Stomach (tissue), 9 donors: ENCODE measurements around the gene FAM184A. TPM values are rescaled to one million over a fixed set of nuclear protein-coding genes. Genes with fewer than 3 reads are reported as not detected.

ENCODE experiments used
- DNase-seq, 2 donors: peaks; one replicate each; pipeline versions ENCODE4 v3.0.0 to v3.0.0-alpha.2; 2013 to 2019
- H3K27ac ChIP-seq, 5 donors: fragments of 200-600 bp in 4 of 5; sonication (generic) in 4 of 5; one replicate each; pipeline ENCODE4 v1.5.1; 2013 to 2019; ENCODE audit warnings: mild to moderate bottlenecking in 1 of 5, moderate library complexity in 1 of 5
- H3K27me3 ChIP-seq, 3 donors: fragments of 200-600 bp; sonication (generic); one replicate each; pipeline ENCODE4 v1.5.1; 2017 to 2019; ENCODE audit warnings: mixed run types in 1 of 3
- H3K36me3 ChIP-seq, 4 donors: fragments of 200-600 bp; sonication (generic); 1 replicate in 3 of 4; 2 replicates in 1 of 4; pipeline ENCODE4 v1.5.1; 2016 to 2019
- H3K4me1 ChIP-seq, 4 donors: fragments of 200-600 bp; sonication (generic); one replicate each; pipeline ENCODE4 v1.5.1; 2016 to 2019
- H3K4me3 ChIP-seq, 4 donors: fragments of 200-600 bp; sonication (generic) in 3 of 4; one replicate each; pipeline ENCODE4 v1.5.1; 2016 to 2019; ENCODE audit warnings: mild to moderate bottlenecking in 1 of 4
- H3K9me3 ChIP-seq, 4 donors: fragments of 200-600 bp; sonication (generic); one replicate each; pipeline ENCODE4 v1.5.1; 2016 to 2019
- EP300 ChIP-seq: sonication (generic); formaldehyde crosslinking; IDR thresholded peaks from one replicate; pipeline ENCODE4 v1.6.1; 2017; ENCODE audit warnings: antibody characterized with exemption
- POLR2A ChIP-seq, 4 donors: fragments of 450-650 bp; IDR thresholded peaks; one replicate each; pipeline ENCODE4 v1.6.1; 2016; ENCODE audit warnings: antibody characterized with exemption in 4 of 4, control low read depth in 2 of 4, mild to moderate bottlenecking in 1 of 4, moderate library complexity in 1 of 4
- POLR2AphosphoS5 ChIP-seq, 3 donors: sonication (generic); formaldehyde crosslinking; IDR thresholded peaks; one replicate each; pipeline ENCODE4 v1.6.1; 2016; ENCODE audit warnings: antibody characterized with exemption in 3 of 3
- WGBS, 5 donors: extraction: QIAGEN DNeasy Blood & Tissue Kit in 3 of 5; methylation state at CpG; one replicate each; pipeline versions ENCODE4 v1.1.5 to v1.1.7; 2013 to 2018; 5-methylcytosine and 5-hydroxymethylcytosine counted together
- intact Hi-C: fragments of 100-400 bp; cut with DNase I; formaldehyde crosslinking; loops from one replicate; pipeline ENCODE4 v1.15.1; 2023; ENCODE audit warnings: low total_unique reads
- polyA plus RNA-seq, 3 donors: library from polyadenylated mRNA; stranded (reverse); fragments of 200-250 nt; gene quantifications; one replicate each; pipeline ENCODE4 v1.2.3, GENCODE V29; 2013
- total RNA-seq, 5 donors: library from RNA; depleted of rRNA; stranded (reverse); fragments of >200 nt; gene quantifications; one replicate each; pipeline versions ENCODE4 v1.1.0 to v1.2.3, GENCODE V29; 2014 to 2016
- TF ChIP-seq, protein P1 (sequence below), 7 experiments: fragments of 450-650 bp in 4 of 7; fragments of 200-600 bp in 3 of 7; sonication (generic) in 3 of 7; IDR thresholded peaks; one replicate each; pipeline ENCODE4 v1.5.1; 2016 to 2019; ENCODE audit warnings: antibody characterized with exemption in 7 of 7, control low read depth in 2 of 7, mild to moderate bottlenecking in 1 of 7
- donor health status: healthy with polysubstance abuse.
- donor health status: Bipolar disorder and iron deficiency.
- donor health status: healthy.

Gene FAM184A
- total and polyA plus RNA-seq, 8 donors = under 0.01 to 8.3 (median 2.6) TPM; not detected in 1

DNA sequence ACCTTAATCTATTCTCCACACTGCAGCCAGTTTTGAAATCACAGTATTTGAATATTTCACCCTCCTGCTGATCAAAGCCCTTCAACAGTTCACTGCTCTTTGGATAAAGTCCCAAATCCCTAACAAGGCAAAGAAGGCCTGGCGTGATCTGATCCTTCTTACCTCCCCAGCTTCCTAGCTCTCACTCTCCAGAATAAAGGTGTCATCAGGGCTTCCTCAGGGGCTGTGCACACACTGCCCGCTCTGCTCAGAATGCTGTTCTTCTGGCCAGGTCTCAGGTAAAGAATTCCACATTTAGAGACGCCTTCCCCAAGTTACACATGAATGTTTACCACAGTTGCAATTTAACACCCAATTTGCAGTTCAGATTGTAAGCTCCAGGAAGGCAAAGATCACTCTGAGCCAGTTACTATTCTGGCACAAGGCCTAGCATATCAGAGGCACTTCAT, 84.6 kb downstream of the FAM184A start:
- TF ChIP-seq POLR2A (IDR thresholded peaks at IDR 0.05) (no peak), EP300 (no peak), POLR2AphosphoS5 (IDR thresholded peaks at IDR 0.05) (no peak)
- TF ChIP-seq, protein P1, sequence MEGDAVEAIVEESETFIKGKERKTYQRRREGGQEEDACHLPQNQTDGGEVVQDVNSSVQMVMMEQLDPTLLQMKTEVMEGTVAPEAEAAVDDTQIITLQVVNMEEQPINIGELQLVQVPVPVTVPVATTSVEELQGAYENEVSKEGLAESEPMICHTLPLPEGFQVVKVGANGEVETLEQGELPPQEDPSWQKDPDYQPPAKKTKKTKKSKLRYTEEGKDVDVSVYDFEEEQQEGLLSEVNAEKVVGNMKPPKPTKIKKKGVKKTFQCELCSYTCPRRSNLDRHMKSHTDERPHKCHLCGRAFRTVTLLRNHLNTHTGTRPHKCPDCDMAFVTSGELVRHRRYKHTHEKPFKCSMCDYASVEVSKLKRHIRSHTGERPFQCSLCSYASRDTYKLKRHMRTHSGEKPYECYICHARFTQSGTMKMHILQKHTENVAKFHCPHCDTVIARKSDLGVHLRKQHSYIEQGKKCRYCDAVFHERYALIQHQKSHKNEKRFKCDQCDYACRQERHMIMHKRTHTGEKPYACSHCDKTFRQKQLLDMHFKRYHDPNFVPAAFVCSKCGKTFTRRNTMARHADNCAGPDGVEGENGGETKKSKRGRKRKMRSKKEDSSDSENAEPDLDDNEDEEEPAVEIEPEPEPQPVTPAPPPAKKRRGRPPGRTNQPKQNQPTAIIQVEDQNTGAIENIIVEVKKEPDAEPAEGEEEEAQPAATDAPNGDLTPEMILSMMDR (IDR thresholded peaks at IDR 0.05) = no peak
- H3K4me1 ChIP-seq = no peaks in the 10 kb centered on the region
- peaks cover 0 to 5% (median 0%) of the 10 kb centered on the region in 4 donors for H3K36me3 ChIP-seq
- H3K27ac ChIP-seq = no peak overlapping the region
- intact Hi-C loops = no loop called here
- 68 to 94% (median 80%) methylated on average over 3 of the region's 3 CpGs for WGBS, 5 donors
- H3K27me3 ChIP-seq = no peaks in the 10 kb centered on the region
- no peak for DNase-seq
- H3K4me3 ChIP-seq = no peak overlapping the region
- no peaks in the 10 kb centered on the region for H3K9me3 ChIP-seq

DNA sequence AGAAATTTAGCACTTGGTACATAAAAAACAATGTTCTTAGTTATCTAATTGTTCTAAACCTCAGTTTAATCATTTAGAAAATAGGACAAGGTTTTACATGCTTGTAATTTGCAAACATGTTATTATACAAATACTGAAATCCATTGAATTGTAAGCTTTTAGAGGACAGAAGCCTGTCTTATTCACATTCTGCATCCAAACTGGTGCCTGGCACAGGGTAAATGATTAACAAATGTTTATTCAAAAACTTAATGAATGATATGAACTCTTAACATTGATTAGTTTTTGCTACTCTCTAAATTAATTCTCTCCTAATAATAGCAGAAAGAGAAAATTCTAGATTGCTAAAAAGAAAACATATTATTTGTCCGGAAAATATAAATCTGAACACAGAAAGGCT, 85.1 kb downstream of the FAM184A start:
- no peak for TF ChIP-seq EP300
- TF ChIP-seq, protein P1 (IDR thresholded peaks at IDR 0.05) = no peak
- TF ChIP-seq POLR2AphosphoS5 (IDR thresholded peaks at IDR 0.05) = no peak
- TF ChIP-seq POLR2A (IDR thresholded peaks at IDR 0.05) = no peak
- H3K4me3 ChIP-seq = no peak overlapping the region
- 75 to 100% (median 92%) methylated on average over 1 of the region's 1 CpG for WGBS, 5 donors

GRCh38 chr6:118992186-118992795, 86.2 kb downstream of the FAM184A start:
- Histone ChIP-seq H3K4me1 (no peaks in the 10 kb centered on the region), H3K9me3 (no peaks in the 10 kb centered on the region), H3K27ac (no peak overlapping the region), H3K27me3 (no peaks in the 10 kb centered on the region), H3K4me3 (no peak overlapping the region), H3K36me3 (no peaks in the 10 kb centered on the region)
- no peak for TF ChIP-seq POLR2A (IDR thresholded peaks at IDR 0.05)
- TF ChIP-seq POLR2AphosphoS5 (IDR thresholded peaks at IDR 0.05) = no peak
- TF ChIP-seq, protein P1 (IDR thresholded peaks at IDR 0.05) = no peak
- no peak for TF ChIP-seq EP300
- DNase-seq = no peak
- WGBS, 5 donors = 91 to 99% (median 96%) methylated on average over 4 of the region's 4 CpGs
- intact Hi-C loops = no loop called here

More for the DNA sequence above, 85.1 kb downstream of the FAM184A start:
- DNase-seq = no peak
- H3K36me3 ChIP-seq = peaks cover 0 to under 1% (median 0%) of the 10 kb centered on the region in 4 donors
- H3K27me3 ChIP-seq = no peaks in the 10 kb centered on the region
- intact Hi-C loops = no loop called here
- H3K4me1 ChIP-seq = no peaks in the 10 kb centered on the region
- no peaks in the 10 kb centered on the region for H3K9me3 ChIP-seq
- no peak overlapping the region for H3K27ac ChIP-seq

GRCh38 chr6:118986312-118986711, 92.2 kb downstream of the FAM184A start:
- Histone ChIP-seq H3K36me3 (no peaks in the 10 kb centered on the region), H3K4me1 (no peaks in the 10 kb centered on the region), H3K4me3 (no peak overlapping the region), H3K27me3 (no peaks in the 10 kb centered on the region), H3K9me3 (no peaks in the 10 kb centered on the region), H3K27ac (no peak overlapping the region)
- TF ChIP-seq, protein P1 (IDR thresholded peaks at IDR 0.05) = no peak
- TF ChIP-seq EP300 (no peak), POLR2A (IDR thresholded peaks at IDR 0.05) (no peak), POLR2AphosphoS5 (IDR thresholded peaks at IDR 0.05) (no peak)
- intact Hi-C loops = no loop called here
- 90 to 97% (median 94%) methylated on average over 1 of the region's 1 CpG for WGBS, 5 donors
- no peak for DNase-seq
